Measurements from ENCODE around the gene EFNA3. TPM values are rescaled to one million over a fixed set of nuclear protein-coding genes. Genes with fewer than 3 reads are reported as not detected.

The EFNA3 gene
- total and polyA plus RNA-seq, 9 of the 15 experiments (the other 6 are each of a cell fraction or from before 2014, with no cell fraction given): 0.59 to 7.9 (median 4.7) TPM

GRCh38 chr1:155050560-155051341 is 27.9 kb upstream of the EFNA3 start, which contains the start of gene ADAM15 (continued):
- TF ChIP-seq BCLAF1 (IDR thresholded peaks at IDR 0.05; ENCODE audit: borderline replicate concordance in 1 of 2, control insufficient read depth in 1 of 2, low read depth in 2 of 2, low read length in 1 of 2) (no peak), ZNF282 (CRISPR knock-in tag; IDR thresholded peaks at IDR 0.05) (no peak), ZBED1 (IDR thresholded peaks at IDR 0.05) (peak; percentile 69; the same call in 1 of the 2 replicates), ZNF511 (CRISPR knock-in tag; IDR thresholded peaks at IDR 0.05) (peak; percentile 83; the same call in 1 of the 2 replicates), PTTG1 (tag; IDR thresholded peaks at IDR 0.05; ENCODE audit: low read depth) (no peak), RBM22 (IDR thresholded peaks at IDR 0.05; ENCODE audit: low read depth, low read length, poor library complexity, severe bottlenecking) (peak; percentile 44), SNAPC5 (CRISPR knock-in tag; IDR thresholded peaks at IDR 0.05) (no peak), MEF2A (IDR thresholded peaks at IDR 0.05; ENCODE audit: control insufficient read depth, low read depth, low read length) (no peak), CXXC5 (CRISPR knock-in tag; IDR thresholded peaks at IDR 0.05) (peak; percentile 82; the same call in 1 of the 2 replicates), HMGN3 (IDR thresholded peaks at IDR 0.05; ENCODE audit: borderline replicate concordance, extremely low read depth, insufficient read length, low read depth, low read length) (peak; percentile 50), ZNF431 (CRISPR knock-in tag; IDR thresholded peaks at IDR 0.05) (0 out of 2 replicates have a peak, but pooled peaks have one; percentile 62), CREB3L1 (IDR thresholded peaks at IDR 0.05; ENCODE audit: borderline replicate concordance, low read depth) (peak; percentile 25; the same call in 1 of the 2 replicates), NR2C2 (CRISPR knock-in tag; IDR thresholded peaks at IDR 0.05) (no peak), NR2C2 (tag; IDR thresholded peaks at IDR 0.05) (peak; percentile 49; the same call in 1 of the 2 replicates), SMARCA4 (IDR thresholded peaks at IDR 0.05) (peak; percentile 77; the same call in 1 of the 2 replicates), SMARCC2 (IDR thresholded peaks at IDR 0.05; ENCODE audit: low read depth) (peak; percentile 50; the same call in 1 of the 2 replicates), ELF1 (tag; IDR thresholded peaks at IDR 0.05) (peak; percentile 62; the same call in 1 of the 2 replicates), FOXO4 (CRISPR knock-in tag; IDR thresholded peaks at IDR 0.05) (0 out of 2 replicates have a peak, but pooled peaks have one; percentile 63)
- TF ChIP-seq, protein P1, sequence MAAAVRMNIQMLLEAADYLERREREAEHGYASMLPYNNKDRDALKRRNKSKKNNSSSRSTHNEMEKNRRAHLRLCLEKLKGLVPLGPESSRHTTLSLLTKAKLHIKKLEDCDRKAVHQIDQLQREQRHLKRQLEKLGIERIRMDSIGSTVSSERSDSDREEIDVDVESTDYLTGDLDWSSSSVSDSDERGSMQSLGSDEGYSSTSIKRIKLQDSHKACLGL (CRISPR knock-in tag; IDR thresholded peaks at IDR 0.05; ENCODE audit: borderline replicate concordance, poor library complexity, severe bottlenecking): no peak
